BE2C (cell line): Measurements from ENCODE around the gene NPAS3.

Experiments
- DNase-seq: peaks from one replicate; pipeline ENCODE4 v3.0.0-alpha.2; 2020
- H3K27me3 ChIP-seq: fragments of 250-450 bp; sonication (Bioruptor Pico); 2 replicates; pipeline ENCODE4 v1.5.1; 2020; ENCODE audit warnings: mild to moderate bottlenecking
- H3K36me3 ChIP-seq: fragments of 250-450 bp; sonication (Bioruptor Pico); 2 replicates; pipeline ENCODE4 v1.5.1; 2020; ENCODE audit warnings: mild to moderate bottlenecking
- H3K4me1 ChIP-seq: fragments of 250-450 bp; sonication (Bioruptor Pico); 2 replicates; pipeline ENCODE4 v1.5.1; 2020
- H3K4me3 ChIP-seq: 2 replicates; pipeline ENCODE4 v1.5.1; 2011; ENCODE audit warnings: low read depth, low read length
- H3K9me3 ChIP-seq: fragments of 250-450 bp; sonication (Bioruptor Pico); 2 replicates; pipeline ENCODE4 v1.5.1; 2020
- CTCF ChIP-seq: IDR thresholded peaks from 2 replicates; pipeline ENCODE4 v1.5.1; 2012; ENCODE audit warnings: mild to moderate bottlenecking, low read depth, low read length

The NPAS3 gene

GRCh38 chr14:33755358-33755757 is 816.7 kb downstream of the NPAS3 start:
- H3K4me3 ChIP-seq = no peak overlapping the region
- DNase-seq = peak; percentile 58
- no peak for TF ChIP-seq CTCF

GRCh38 chr14:33756833-33757232 is 818.2 kb downstream of the NPAS3 start:
- Histone ChIP-seq H3K27me3 (no peaks in the 10 kb centered on the region), H3K9me3 (peaks cover 6% of the 10 kb centered on the region), H3K4me3 (no peak overlapping the region), H3K36me3 (no peaks in the 10 kb centered on the region), H3K4me1 (no peaks in the 10 kb centered on the region)
- DNase-seq = no peak
- no peak for TF ChIP-seq CTCF

More at GRCh38 chr14:33755358-33755757, 816.7 kb downstream of the NPAS3 start:
- Histone ChIP-seq H3K9me3 (peaks cover 6% of the 10 kb centered on the region), H3K4me1 (no peaks in the 10 kb centered on the region), H3K27me3 (no peaks in the 10 kb centered on the region), H3K36me3 (no peaks in the 10 kb centered on the region)

- no peaks in the 10 kb centered on the region for H3K27me3 ChIP-seq
- no peaks in the 10 kb centered on the region for H3K36me3 ChIP-seq
- H3K4me3 ChIP-seq = no peak overlapping the region
- TF ChIP-seq CTCF = no peak
- DNase-seq = no peak
- peaks cover 6% of the 10 kb centered on the region for H3K9me3 ChIP-seq
- H3K4me1 ChIP-seq = no peaks in the 10 kb centered on the region
Observed at GRCh38 chr14:33758547-33758946, 819.9 kb downstream of the NPAS3 start.

- H3K9me3 ChIP-seq = 0 out of 2 replicates have a peak, but pooled peaks cover 3% of the 10 kb centered on the region
Observed at GRCh38 chr14:33762161-33762851, 823.6 kb downstream of the NPAS3 start.

GRCh38 chr14:33764876-33765650 is 826.4 kb downstream of the NPAS3 start:
- TF ChIP-seq CTCF = no peak
- DNase-seq = peak; percentile 82
- H3K27me3 ChIP-seq = no peaks in the 10 kb centered on the region
- H3K36me3 ChIP-seq = no peaks in the 10 kb centered on the region
- peaks cover 15% of the 10 kb centered on the region for H3K4me1 ChIP-seq
- H3K9me3 ChIP-seq = 0 out of 2 replicates have a peak, but pooled peaks cover 3% of the 10 kb centered on the region
- no peak overlapping the region for H3K4me3 ChIP-seq

More at GRCh38 chr14:33762161-33762851, 823.6 kb downstream of the NPAS3 start:
- Histone ChIP-seq H3K27me3 (no peaks in the 10 kb centered on the region), H3K4me3 (no peak overlapping the region), H3K4me1 (peaks cover 13% of the 10 kb centered on the region), H3K36me3 (no peaks in the 10 kb centered on the region)
- no peak for TF ChIP-seq CTCF
- DNase-seq = no peak
